K562 (cell line): Measurements from ENCODE around the gene CHDH. TPM values are rescaled to one million over a fixed set of nuclear protein-coding genes. Genes with fewer than 3 reads are reported as not detected.

Source experiments
- ATAC-seq: fragments of 200-7000 bp; cut with Tn5 transposase; 3 replicates; pipeline ENCODE4 v1.9.1; 2020; ENCODE audit warnings: moderate library complexity
- BruUV-seq: library from RNA; stranded (reverse); fragments of 400-500 nt; replicated peaks from 2 replicates; lab custom pipeline; 2021; lab: Mats Ljungman, UMichigan
- CTCF ChIA-PET: fragments of 300-600 bp; formaldehyde crosslinking; extraction: SDS; loops from one replicate; lab custom pipeline; 2021; ENCODE audit warnings: low intra/inter-chr PET ratio; lab: Yijun Ruan, JAX
- POLR2A ChIA-PET: fragments of 300-600, 350-650 bp; sonication (Branson Sonifier 250); formaldehyde crosslinking; extraction: SDS; loops from one replicate; lab custom pipeline; 2021; ENCODE audit warnings: antibody characterized with exemption, inconsistent platforms; lab: Yijun Ruan, JAX
- DNase-seq, 4 experiments: peaks; one replicate each; pipeline versions ENCODE4 v3.0.0 to v3.0.0-alpha.2; 2011 to 2018; ENCODE audit warnings: low spot score in 3 of 4, mixed read lengths in 3 of 4; ENCODE audit errors: extremely low read depth in 1 of 4
- FAIRE-seq: peaks from 2 replicates; lab custom pipeline; 2011; peaks lifted over from hg19 to GRCh38; lab: Jason Lieb, UNC
- H2AFZ ChIP-seq: 2 replicates; pipeline ENCODE4 v1.6.0; 2011; ENCODE audit warnings: low read depth, low read length, control low read depth, inconsistent platforms
- H3K27ac ChIP-seq: fragments of 200-600 bp; 3 replicates; pipeline ENCODE4 v1.8.0; 2011; ENCODE audit warnings: low read depth, mild to moderate bottlenecking, control low read depth, inconsistent platforms, low read length, moderate library complexity, mixed read lengths; ENCODE audit errors: extremely low read depth
- H3K27me3 ChIP-seq, 2 experiments: fragments of 300-600 bp in 1 of 2; 2 replicates in 1 of 2; 3 replicates in 1 of 2; pipeline versions ENCODE4 v1.6.0 to v1.8.0; 2011; ENCODE audit warnings: inconsistent platforms in 2 of 2, low read length in 2 of 2, mild to moderate bottlenecking in 1 of 2, mixed read lengths in 1 of 2, moderate library complexity in 1 of 2; ENCODE audit not compliant: control insufficient read depth in 2 of 2, insufficient read depth in 2 of 2
- H3K36me3 ChIP-seq: fragments of 300-600 bp; 3 replicates; pipeline ENCODE4 v1.8.0; 2011; ENCODE audit warnings: mild to moderate bottlenecking, low read length, inconsistent platforms; ENCODE audit not compliant: control insufficient read depth, insufficient read depth
- H3K4me1 ChIP-seq, 2 experiments: fragments of 200-600 bp in 1 of 2; replicated peaks in 1 of 2; 2 replicates in 1 of 2; 3 replicates in 1 of 2; pipeline versions ENCODE4 v1.5.1 to v1.8.0; 2011; ENCODE audit warnings: inconsistent platforms in 2 of 2, low read length in 2 of 2, mild to moderate bottlenecking in 1 of 2, mixed read lengths in 1 of 2, moderate library complexity in 1 of 2; ENCODE audit not compliant: control insufficient read depth in 2 of 2, insufficient read depth in 2 of 2
- H3K4me2 ChIP-seq: 2 replicates; pipeline ENCODE4 v1.6.1; 2011; ENCODE audit warnings: low read length, control low read depth, inconsistent platforms, mixed read lengths; ENCODE audit not compliant: insufficient read depth
- H3K4me3 ChIP-seq: fragments of 200-600 bp; sonication (generic), shearing (Covaris generic); 2 replicates; pipeline ENCODE4 v1.5.1; 2016; ENCODE audit warnings: control low read depth, inconsistent platforms
- H3K79me2 ChIP-seq: fragments of 200-600 bp; 3 replicates; pipeline ENCODE4 v1.8.0; 2011; ENCODE audit warnings: low read length, inconsistent platforms; ENCODE audit not compliant: control insufficient read depth, insufficient read depth
- H3K9ac ChIP-seq, 2 experiments: 2 replicates each; pipeline versions ENCODE4 v1.6.0 to v1.6.1; 2011; ENCODE audit warnings: low read depth in 2 of 2, low read length in 2 of 2, control low read depth in 1 of 2, inconsistent platforms in 1 of 2, mild to moderate bottlenecking in 1 of 2, mixed read lengths in 1 of 2; ENCODE audit not compliant: insufficient read depth in 1 of 2
- H3K9me1 ChIP-seq: one replicate; pipeline ENCODE4 v1.6.0; 2011; ENCODE audit warnings: inconsistent platforms, mild to moderate bottlenecking, low read length, moderate library complexity; ENCODE audit not compliant: control insufficient read depth, insufficient read depth
- H3K9me3 ChIP-seq: replicated peaks from 2 replicates; pipeline ENCODE4 v1.5.1; 2011; ENCODE audit warnings: low read depth, low read length, inconsistent platforms; ENCODE audit not compliant: control insufficient read depth, insufficient read depth
- H4K20me1 ChIP-seq: replicated peaks from 2 replicates; pipeline ENCODE4 v1.6.1; 2011; ENCODE audit warnings: low read length, inconsistent platforms, mixed read lengths; ENCODE audit not compliant: control insufficient read depth, insufficient read depth
- E2F6 ChIP-seq, 2 experiments: IDR thresholded peaks; 2 replicates each; pipeline ENCODE4 v1.6.1; 2011; ENCODE audit warnings: borderline replicate concordance in 1 of 2, control low read depth in 1 of 2, low read depth in 1 of 2, low read length in 1 of 2, mild to moderate bottlenecking in 1 of 2, mixed read lengths in 1 of 2, moderate library complexity in 1 of 2; ENCODE audit not compliant: insufficient read depth in 1 of 2, insufficient read length in 1 of 2, poor library complexity in 1 of 2, severe bottlenecking in 1 of 2; ENCODE audit errors: extremely low read depth in 1 of 2
- FOXA3 ChIP-seq, 2 experiments: fragments of 450-650 bp in 1 of 2; sonication (generic) in 1 of 2; formaldehyde crosslinking; IDR thresholded peaks in 1 of 2; conservative IDR thresholded peaks in 1 of 2; 2 replicates each; pipeline versions ENCODE4 v1.4.0 to v1.8.0; 2020 to 2022; ENCODE audit warnings: mild to moderate bottlenecking in 2 of 2, missing genetic modification reagents in 1 of 2
- GATAD2B ChIP-seq: fragments of 450-650 bp; IDR thresholded peaks from 2 replicates; pipeline ENCODE4 v1.6.1; 2017; ENCODE audit warnings: mild to moderate bottlenecking, borderline replicate concordance
- HMG20A ChIP-seq: fragments of 450-650 bp; formaldehyde crosslinking; conservative IDR thresholded peaks from 2 replicates; pipeline ENCODE4 v1.4.0; 2020; ENCODE audit warnings: mild to moderate bottlenecking, mixed read lengths
- ZNF431 ChIP-seq: sonication (generic); formaldehyde crosslinking; IDR thresholded peaks from 2 replicates; pipeline ENCODE4 v1.8.0; 2022; ENCODE audit warnings: mild to moderate bottlenecking, missing genetic modification reagents
- WGBS: fragments of 100-300 bp; shearing (Covaris generic); methylation state at CpG from one replicate; pipeline ENCODE4 v1.1.6; 2016; ENCODE audit warnings: low coverage, mixed read lengths; ENCODE audit not compliant: insufficient coverage; ENCODE audit errors: missing lambda C conversion rate; 5-methylcytosine and 5-hydroxymethylcytosine counted together
- in situ Hi-C: fragments of 300-500 bp; cut with MboI; formaldehyde crosslinking; loops from 4 replicates; pipeline ENCODE4 v1.15.0; 2018; ENCODE audit warnings: inconsistent platforms, mixed read lengths
- intact Hi-C: fragments of 100-400 bp; cut with micrococcal nuclease; formaldehyde crosslinking; loops from 2 replicates; pipeline ENCODE4 v1.14.2; 2022
- polyA plus RNA-seq, 8 experiments: library from polyadenylated mRNA; depleted of rRNA in 4 of 8; stranded (reverse) in 5 of 8; unstranded in 3 of 8; fragments of >200 nt; fragmentation: Nextera tagmentation in 2 of 8; fragmentation: Illumina TruSeq in 1 of 8; extraction: Ambion mirVana in 2 of 8; extraction: Trizol in 1 of 8; gene quantifications; 2 replicates each; pipeline versions ENCODE4 v1.2.1 to v1.2.3, GENCODE V29; 2011 to 2014; ENCODE audit warnings: inconsistent platforms in 1 of 8, missing spikeins in 1 of 8
- total RNA-seq, 7 experiments: library from RNA; depleted of rRNA in 6 of 7; stranded (reverse); fragments of >200 nt in 6 of 7; fragmentation: Illumina TruSeq in 2 of 7; extraction: Trizol in 2 of 7; gene quantifications; 2 replicates each; pipeline versions ENCODE4 v1.2.1 to v1.2.3, GENCODE V29; 2011 to 2021; ENCODE audit warnings: low replicate concordance in 1 of 7

The CHDH gene
- total and polyA plus RNA-seq, 9 of the 15 experiments (the other 6 are each of a cell fraction or from before 2014, with no cell fraction given), result 0.06 to 1.9 (median 0.46) TPM

- no peaks in the 10 kb centered on the region for H3K4me1 ChIP-seq
- no peak overlapping the region for H3K27ac ChIP-seq
- no TSS peak for BruUV-seq
- DNase-seq (no peak), ATAC-seq (no peak), FAIRE-seq (no peak)
- no peaks in the 10 kb centered on the region; the same call in 1 of the 2 replicates for H4K20me1 ChIP-seq
- no peaks in the 10 kb centered on the region for H3K9me3 ChIP-seq
- ChIA-PET POLR2A (interaction anchor here (0.8 kb wide), 1 partner anchor 373 kb away, joined by 3 read pairs; no protein-coding TSS in a partner anchor), CTCF (no interaction called here)
- no peak overlapping the region for H3K4me3 ChIP-seq
- H3K27me3 ChIP-seq, result peaks cover 10 to 82% of the 10 kb centered on the region in 2 experiments; a peak in 4 of 5 replicates
- no peaks in the 10 kb centered on the region for H3K79me2 ChIP-seq
- no peak overlapping the region for H3K4me2 ChIP-seq
- H2AFZ ChIP-seq, result no peak overlapping the region
- H3K9me1 ChIP-seq, result no peaks in the 10 kb centered on the region
- intact Hi-C loops (no loop called here), in situ Hi-C loops (no loop called here)
- H3K36me3 ChIP-seq, result no peaks in the 10 kb centered on the region
- 2% methylated on average over 18 of the region's 20 CpGs for WGBS
- H3K9ac ChIP-seq, result no peak overlapping the region
- no peak for TF ChIP-seq ZNF431
- TF ChIP-seq FOXA3 (CRISPR knock-in tag; conservative IDR thresholded peaks at IDR 0.05 in 1 of 2, IDR thresholded peaks at IDR 0.05 in 1 of 2), result no peak
- no peak for TF ChIP-seq HMG20A (CRISPR knock-in tag)
- TF ChIP-seq GATAD2B, result no peak
- no peak for TF ChIP-seq E2F6 (IDR thresholded peaks at IDR 0.05; ENCODE audit: borderline replicate concordance in 1 of 2, extremely low read depth in 1 of 2, insufficient read depth in 1 of 2, insufficient read length in 1 of 2, low read depth in 1 of 2, low read length in 1 of 2, poor library complexity in 1 of 2, severe bottlenecking in 1 of 2)
- TF ChIP-seq, all 486 proteins: peak for 0
Observed at GRCh38 chr3:53803816-53804695, 42.2 kb downstream of the CHDH start.
